ENCODE measurements around the gene PIGB. TPM values are rescaled to one million over a fixed set of nuclear protein-coding genes. Genes with fewer than 3 reads are reported as not detected.

PIGB gene
- total RNA-seq, 1 experiment from 2014 or later: 7.6 TPM

- H3K4me1 ChIP-seq: no peaks in the 10 kb centered on the region
- no peak for DNase-seq
- 0 out of 2 replicates have a peak, but pooled peaks cover 3% of the 10 kb centered on the region for H3K36me3 ChIP-seq
- no peak overlapping the region for H3K4me3 ChIP-seq
- H3K27ac ChIP-seq: no peak overlapping the region
- no peaks in the 10 kb centered on the region for H3K27me3 ChIP-seq
- no peaks in the 10 kb centered on the region for H3K9me3 ChIP-seq (replicated peaks)
Observed at GRCh38 chr15:55343168-55343567, 24.1 kb downstream of the PIGB start.

- DNase-seq: no peak
- Histone ChIP-seq H3K27me3 (no peaks in the 10 kb centered on the region), H3K9me3 (replicated peaks) (no peaks in the 10 kb centered on the region), H3K36me3 (0 out of 2 replicates have a peak, but pooled peaks cover 3% of the 10 kb centered on the region), H3K27ac (no peak overlapping the region), H3K4me3 (no peak overlapping the region), H3K4me1 (no peaks in the 10 kb centered on the region)
Observed at GRCh38 chr15:55344206-55344605, 25.2 kb downstream of the PIGB start.

GRCh38 chr15:55348281-55348778 lies 29.3 kb downstream of the PIGB start:
- Histone ChIP-seq H3K27ac (no peak overlapping the region), H3K27me3 (no peaks in the 10 kb centered on the region), H3K36me3 (0 out of 2 replicates have a peak, but pooled peaks cover 3% of the 10 kb centered on the region), H3K4me3 (no peak overlapping the region), H3K4me1 (no peaks in the 10 kb centered on the region), H3K9me3 (replicated peaks) (no peaks in the 10 kb centered on the region)
- DNase-seq: no peak

GRCh38 chr15:55349282-55349681 lies 30.3 kb downstream of the PIGB start:
- H3K9me3 ChIP-seq (replicated peaks): no peaks in the 10 kb centered on the region
- no peaks in the 10 kb centered on the region for H3K4me1 ChIP-seq
- no peak overlapping the region for H3K4me3 ChIP-seq
- no peaks in the 10 kb centered on the region for H3K27me3 ChIP-seq
- no peak overlapping the region for H3K27ac ChIP-seq
- 0 out of 2 replicates have a peak, but pooled peaks cover 3% of the 10 kb centered on the region for H3K36me3 ChIP-seq
- no peak for DNase-seq

GRCh38 chr15:55353025-55353424 lies 34.0 kb downstream of the PIGB start:
- Histone ChIP-seq H3K4me3 (no peak overlapping the region), H3K9me3 (replicated peaks) (no peaks in the 10 kb centered on the region), H3K4me1 (no peaks in the 10 kb centered on the region), H3K36me3 (no peaks in the 10 kb centered on the region), H3K27me3 (no peaks in the 10 kb centered on the region), H3K27ac (no peak overlapping the region)
- DNase-seq: no peak

- Histone ChIP-seq H3K36me3 (no peaks in the 10 kb centered on the region), H3K27me3 (no peaks in the 10 kb centered on the region), H3K4me1 (no peaks in the 10 kb centered on the region), H3K4me3 (no peak overlapping the region), H3K9me3 (replicated peaks) (no peaks in the 10 kb centered on the region), H3K27ac (no peak overlapping the region)
- DNase-seq: no peak
Observed at GRCh38 chr15:55356985-55357585, 38.1 kb downstream of the PIGB start.

- DNase-seq: no peak
- Histone ChIP-seq H3K36me3 (no peaks in the 10 kb centered on the region), H3K27me3 (no peaks in the 10 kb centered on the region), H3K9me3 (replicated peaks) (no peaks in the 10 kb centered on the region), H3K27ac (no peak overlapping the region), H3K4me1 (no peaks in the 10 kb centered on the region), H3K4me3 (no peak overlapping the region)
Observed at GRCh38 chr15:55357774-55358173, 38.8 kb downstream of the PIGB start.

GRCh38 chr15:55358471-55358870 lies 39.4 kb downstream of the PIGB start:
- no peaks in the 10 kb centered on the region for H3K27me3 ChIP-seq
- H3K9me3 ChIP-seq (replicated peaks): no peaks in the 10 kb centered on the region
- no peak for DNase-seq
- no peak overlapping the region for H3K27ac ChIP-seq
- H3K4me1 ChIP-seq: no peaks in the 10 kb centered on the region
- H3K36me3 ChIP-seq: no peaks in the 10 kb centered on the region
- no peak overlapping the region for H3K4me3 ChIP-seq

- no peak overlapping the region for H3K4me3 ChIP-seq
- no peaks in the 10 kb centered on the region for H3K36me3 ChIP-seq
- no peaks in the 10 kb centered on the region for H3K4me1 ChIP-seq
- DNase-seq: no peak
- no peak overlapping the region for H3K27ac ChIP-seq
- H3K27me3 ChIP-seq: no peaks in the 10 kb centered on the region
- no peaks in the 10 kb centered on the region for H3K9me3 ChIP-seq (replicated peaks)
Observed at GRCh38 chr15:55360256-55360655, 41.2 kb downstream of the PIGB start.

- H3K4me1 ChIP-seq: no peaks in the 10 kb centered on the region
- no peaks in the 10 kb centered on the region for H3K27me3 ChIP-seq
- no peak overlapping the region for H3K27ac ChIP-seq
- no peak for DNase-seq
- H3K36me3 ChIP-seq: no peaks in the 10 kb centered on the region
- no peaks in the 10 kb centered on the region for H3K9me3 ChIP-seq (replicated peaks)
- H3K4me3 ChIP-seq: no peak overlapping the region
Observed at GRCh38 chr15:55361048-55361447, 42.0 kb downstream of the PIGB start.

GRCh38 chr15:55362641-55363040 lies 43.6 kb downstream of the PIGB start:
- Histone ChIP-seq H3K4me1 (no peaks in the 10 kb centered on the region), H3K27ac (no peak overlapping the region), H3K4me3 (no peak overlapping the region), H3K27me3 (no peaks in the 10 kb centered on the region), H3K9me3 (replicated peaks) (no peaks in the 10 kb centered on the region), H3K36me3 (no peaks in the 10 kb centered on the region)
- DNase-seq: no peak

GRCh38 chr15:55366981-55367380 lies 48.0 kb downstream of the PIGB start:
- H3K27ac ChIP-seq: no peak overlapping the region

GRCh38 chr15:55372701-55373440 lies 53.8 kb downstream of the PIGB start:
- no peaks in the 10 kb centered on the region for H3K9me3 ChIP-seq (replicated peaks)
- no peaks in the 10 kb centered on the region for H3K27me3 ChIP-seq
- no peaks in the 10 kb centered on the region for H3K36me3 ChIP-seq
- H3K4me3 ChIP-seq: no peak overlapping the region
- DNase-seq: no peak
- H3K27ac ChIP-seq: no peak overlapping the region
- no peaks in the 10 kb centered on the region for H3K4me1 ChIP-seq

More at GRCh38 chr15:55366981-55367380, 48.0 kb downstream of the PIGB start:
- Histone ChIP-seq H3K4me1 (no peaks in the 10 kb centered on the region), H3K27me3 (no peaks in the 10 kb centered on the region), H3K4me3 (no peak overlapping the region), H3K9me3 (replicated peaks) (no peaks in the 10 kb centered on the region), H3K36me3 (no peaks in the 10 kb centered on the region)
- no peak for DNase-seq

- no peak for DNase-seq
- Histone ChIP-seq H3K36me3 (no peaks in the 10 kb centered on the region), H3K9me3 (replicated peaks) (no peaks in the 10 kb centered on the region), H3K4me3 (no peak overlapping the region), H3K27me3 (no peaks in the 10 kb centered on the region), H3K4me1 (no peaks in the 10 kb centered on the region), H3K27ac (no peak overlapping the region)
Observed at GRCh38 chr15:55379095-55379494, 60.1 kb downstream of the PIGB start.

GRCh38 chr15:55381595-55381994 lies 62.6 kb downstream of the PIGB start:
- H3K4me1 ChIP-seq: no peaks in the 10 kb centered on the region

More at GRCh38 chr15:55381595-55381994, 62.6 kb downstream of the PIGB start:
- DNase-seq: no peak
- H3K9me3 ChIP-seq (replicated peaks): no peaks in the 10 kb centered on the region
- H3K36me3 ChIP-seq: no peaks in the 10 kb centered on the region
- H3K4me3 ChIP-seq: no peak overlapping the region
- H3K27ac ChIP-seq: no peak overlapping the region
- H3K27me3 ChIP-seq: no peaks in the 10 kb centered on the region

All from SJCRH30 (cell line).